Activated CD4-positive, alpha-beta T cell treated with anti-CD3 and anti-CD28 coated beads for 36 hours (primary cell): ENCODE results near the gene SYNCRIP. TPM values are rescaled to one million over a fixed set of nuclear protein-coding genes. Genes with fewer than 3 reads are reported as not detected.
A peak's percentile ranks its signal among the peaks of the same experiment; 100 is the strongest.
"Not testable (repeated sequence)": the region's sequence is repeated elsewhere in the genome, so short reads cannot be mapped to it uniquely, and the experiment has no call there.

ENCODE experiments used
- ATAC-seq: fragments of 200-7000 bp; cut with Tn5 transposase; one replicate; pipeline ENCODE4 v1.10.0; 2021; ENCODE audit warnings: mild to moderate bottlenecking, moderate library complexity
- CTCF ChIA-PET: fragments of 350-600 bp; sonication (Branson Sonifier 250); formaldehyde crosslinking; loops from one replicate; lab custom pipeline; 2021; ENCODE audit warnings: antibody characterized with exemption; lab: Charles Lee
- POLR2A ChIA-PET: fragments of 350-600 bp; sonication (Branson Sonifier 250); formaldehyde crosslinking; loops from one replicate; lab custom pipeline; 2021; ENCODE audit warnings: antibody characterized with exemption, inconsistent platforms; lab: Charles Lee
- DNase-seq: peaks from one replicate; pipeline ENCODE4 v3.0.0-alpha.2; 2020
- H3K27ac Mint-ChIP-seq: one replicate; pipeline ENCODE4 v1.8.0; 2021; ENCODE audit warnings: mixed read lengths
- H3K27me3 Mint-ChIP-seq: one replicate; pipeline ENCODE4 v1.8.0; 2021; ENCODE audit warnings: mixed read lengths
- H3K36me3 Mint-ChIP-seq: one replicate; pipeline ENCODE4 v1.8.0; 2021; ENCODE audit warnings: low read depth, mixed read lengths
- H3K4me1 Mint-ChIP-seq: one replicate; pipeline ENCODE4 v1.8.0; 2021; ENCODE audit warnings: mixed read lengths
- H3K4me3 Mint-ChIP-seq: one replicate; pipeline ENCODE4 v1.8.0; 2021; ENCODE audit warnings: mild to moderate bottlenecking, moderate library complexity, mixed read lengths
- H3K9me3 Mint-ChIP-seq: one replicate; pipeline ENCODE4 v1.8.0; 2021; ENCODE audit warnings: low read depth, mixed read lengths
- intact Hi-C, 2 experiments: fragments of 100-400 bp; cut with DNase I in 1 of 2; cut with micrococcal nuclease in 1 of 2; formaldehyde crosslinking; loops; one replicate each; pipeline versions ENCODE4 v1.14.2 to v1.15.1; 2022 to 2024; cut with DNase I, micrococcal nuclease
- total RNA-seq, 2 experiments: library from RNA; stranded (reverse); gene quantifications; one replicate each; pipeline ENCODE4 v1.2.3, GENCODE V29; 2021

SYNCRIP gene
- total RNA-seq, result 100 to 1,000 TPM; 156 to 191 TPM

DNA sequence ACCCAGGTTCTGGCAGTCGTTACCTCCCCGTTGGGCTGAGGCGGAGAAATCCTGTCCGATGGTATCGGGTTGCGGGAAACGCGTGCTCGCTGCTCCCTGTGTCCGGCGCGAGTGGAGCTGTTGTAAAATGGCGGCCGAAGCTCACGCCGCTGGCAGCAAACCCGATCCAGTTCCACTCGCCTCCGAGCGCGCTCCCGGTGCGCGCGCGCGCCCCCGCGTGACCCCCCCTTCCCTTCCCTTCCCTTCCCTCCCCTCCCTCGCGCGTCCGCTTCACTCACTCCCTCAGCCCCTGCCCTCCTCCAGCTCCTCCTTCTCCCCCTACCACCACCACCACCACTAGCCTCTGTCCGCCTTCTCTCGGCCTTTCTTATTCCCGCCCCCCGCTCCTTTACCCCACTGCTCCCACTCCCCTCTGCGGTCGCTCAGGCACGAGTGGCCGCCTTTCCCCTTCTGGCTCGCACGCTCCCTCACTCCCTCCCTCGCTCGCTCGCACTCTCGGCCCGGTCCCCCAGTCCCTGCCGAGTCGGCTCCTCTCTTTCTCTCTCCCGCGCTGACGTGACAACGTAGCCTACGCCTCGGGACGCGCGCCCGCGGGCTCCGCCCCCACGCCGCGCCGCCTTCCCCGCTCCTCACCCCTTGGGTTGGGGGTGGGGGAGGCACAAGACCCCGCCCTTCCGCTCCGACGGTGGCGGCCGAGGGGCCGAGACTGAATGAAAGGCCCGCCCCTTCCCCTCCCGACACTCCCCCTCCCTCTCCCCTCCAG, at the start of gene SYNCRIP:
Gene SYNCRIP (minus strand): TSS at position 113 of the 763 bp plus-strand sequence. CDS start 1,447 bp downstream, outside the sequence.
- ATAC-seq, result peak; percentile 82
- H3K27ac Mint-ChIP-seq, result peak within 1 kb of the TSS; percentile 99

DNA sequence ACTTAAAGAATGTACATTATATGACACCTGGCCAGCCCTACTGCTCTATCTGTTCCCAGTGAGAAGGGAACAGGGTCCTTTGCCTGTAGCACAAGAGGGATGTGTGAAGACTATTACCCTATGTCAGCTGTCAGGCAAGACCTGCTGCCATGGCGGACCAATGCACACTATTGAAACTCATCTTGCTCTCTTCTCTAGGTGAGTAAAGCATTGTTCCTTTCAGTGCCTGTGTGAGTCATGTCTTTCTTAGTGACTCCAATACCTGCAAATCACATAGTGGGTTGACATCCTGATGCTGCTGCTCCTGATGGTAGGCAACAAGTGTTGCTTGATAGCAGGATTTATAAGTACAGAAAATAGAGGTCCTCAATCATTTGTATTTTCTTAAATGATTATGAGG, 48.8 kb upstream of the SYNCRIP start:
- Mint-ChIP-seq H3K27ac (no peak overlapping the region), H3K36me3 (no peaks in the 10 kb centered on the region), H3K27me3 (no peaks in the 10 kb centered on the region), H3K4me3 (no peak overlapping the region), H3K9me3 (no peaks in the 10 kb centered on the region), H3K4me1 (no peaks in the 10 kb centered on the region)
- POLR2A ChIA-PET, result interaction anchor here (0.6 kb wide), 1 partner anchor 24 kb away, joined by 6 read pairs; no protein-coding TSS in a partner anchor
- DNase-seq, result peak; percentile 27
- intact Hi-C loops, result no loop called here
- CTCF ChIA-PET, result no interaction called here
- peak; percentile 73 for ATAC-seq

More for the DNA sequence above, at the start of gene SYNCRIP:
- Mint-ChIP-seq H3K4me1 (peaks cover 45% of the 10 kb centered on the region), H3K27me3 (no peaks in the 10 kb centered on the region), H3K36me3 (peaks cover 47% of the 10 kb centered on the region), H3K9me3 (no peaks in the 10 kb centered on the region), H3K4me3 (peak within 1 kb of the TSS; percentile 88)
- ChIA-PET POLR2A (interaction anchor here (1.1 to 8.3 kb wide), 5 partner anchors 11 to 49 kb away, joined by 8 to 265 read pairs (median 17); partner anchors contain the start of gene SNX14), CTCF (interaction anchor here (0.8 to 1.0 kb wide), 3 partner anchors 27 to 36 kb away, joined by 3 to 6 read pairs (median 3); no protein-coding TSS in a partner anchor)
- intact Hi-C loops, result loop anchor here (1.0 to 10.0 kb wide), 9 partner anchors 26 to 1949 kb away; partner anchors contain the start of genes CEP162 (in 1 of the 2), CYB5R4 (in 1 of the 2), ORC3 (in 1 of the 2) and RIPPLY2 (in 1 of the 2)
- DNase-seq, result peak; percentile 99

DNA sequence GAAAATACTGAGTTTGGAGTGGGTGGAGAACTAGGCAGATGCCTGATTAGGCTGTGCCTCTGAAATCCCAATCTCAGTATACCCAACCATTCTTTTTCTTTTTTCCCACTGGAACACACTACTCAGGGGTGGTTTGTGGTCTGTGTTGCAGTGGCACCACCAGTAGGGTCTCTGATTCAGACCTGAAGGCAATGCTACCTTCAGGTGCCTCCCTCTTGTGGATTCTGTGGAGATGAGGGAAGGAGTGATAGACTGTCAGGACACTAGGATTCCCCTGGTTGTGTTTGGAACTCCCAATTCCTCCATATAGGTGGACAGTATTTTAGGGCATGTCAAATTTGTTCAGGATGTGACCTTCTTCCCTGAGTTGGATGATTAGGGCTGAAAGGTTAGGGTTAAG, 47.4 kb upstream of the SYNCRIP start:
- POLR2A ChIA-PET, result no interaction called here
- DNase-seq (no peak), ATAC-seq (no peak)
- intact Hi-C loops, result no loop called here
- Mint-ChIP-seq H3K27me3 (no peaks in the 10 kb centered on the region), H3K4me1 (no peaks in the 10 kb centered on the region), H3K36me3 (no peaks in the 10 kb centered on the region), H3K4me3 (no peak overlapping the region), H3K9me3 (no peaks in the 10 kb centered on the region), H3K27ac (no peak overlapping the region)
- CTCF ChIA-PET, result no interaction called here

DNA sequence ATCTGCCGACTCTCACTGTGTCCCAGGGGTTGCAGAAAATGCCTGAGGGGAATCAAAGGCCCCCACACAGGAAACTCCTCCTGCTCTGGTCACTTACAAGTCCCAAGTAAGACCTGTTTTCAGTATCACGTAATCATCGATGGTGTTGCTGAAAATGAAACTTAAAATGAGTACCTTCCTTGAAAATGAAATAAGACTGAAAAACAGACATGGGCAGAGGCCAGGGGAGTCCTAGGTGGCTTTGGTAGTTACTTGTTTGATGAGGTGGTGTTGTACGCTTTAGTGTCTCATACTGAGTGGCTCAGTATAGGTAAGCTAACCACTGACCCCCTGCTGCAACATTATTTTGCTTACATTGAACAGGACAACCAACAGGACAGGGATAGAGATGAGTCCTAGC, 43.0 kb upstream of the SYNCRIP start:
- CTCF ChIA-PET, result no interaction called here
- Mint-ChIP-seq H3K36me3 (peaks cover 6% of the 10 kb centered on the region), H3K4me1 (no peaks in the 10 kb centered on the region), H3K27me3 (no peaks in the 10 kb centered on the region), H3K27ac (no peak overlapping the region), H3K4me3 (no peak overlapping the region), H3K9me3 (peaks cover 5% of the 10 kb centered on the region)
- POLR2A ChIA-PET, result interaction anchor here (0.6 kb wide), 1 partner anchor 11 kb away, joined by 3 read pairs; no protein-coding TSS in a partner anchor
- peak; percentile 19 for ATAC-seq
- no peak for DNase-seq
- intact Hi-C loops, result no loop called here

DNA sequence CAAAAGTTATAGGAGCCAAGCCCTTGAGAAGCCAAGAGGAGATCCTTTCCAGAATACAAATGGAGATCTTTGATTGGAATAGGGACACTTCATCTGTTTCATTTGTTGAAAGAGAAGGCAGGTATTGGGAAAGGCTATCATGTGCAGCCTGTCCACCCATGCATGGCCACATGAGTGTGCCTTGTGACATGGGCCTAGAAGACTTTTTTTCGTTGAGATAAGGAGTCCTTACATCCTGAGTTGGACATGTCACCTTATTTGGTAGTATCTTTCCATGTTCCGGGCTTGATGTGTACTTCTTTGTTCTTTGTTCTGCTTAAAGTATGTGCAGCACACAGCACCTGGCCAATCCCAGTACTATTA, 42.1 kb upstream of the SYNCRIP start:
- ATAC-seq, result no peak
- Mint-ChIP-seq H3K4me1 (peaks cover 7% of the 10 kb centered on the region), H3K27ac (no peak overlapping the region), H3K4me3 (no peak overlapping the region), H3K36me3 (peaks cover 8% of the 10 kb centered on the region), H3K9me3 (peaks cover 5% of the 10 kb centered on the region), H3K27me3 (no peaks in the 10 kb centered on the region)
- DNase-seq, result no peak
- ChIA-PET POLR2A (no interaction called here), CTCF (no interaction called here)
- intact Hi-C loops, result loop anchor here in 1 of 2 experiments (5.0 kb wide), 1 partner anchor 237 kb away; no protein-coding TSS in a partner anchor

DNA sequence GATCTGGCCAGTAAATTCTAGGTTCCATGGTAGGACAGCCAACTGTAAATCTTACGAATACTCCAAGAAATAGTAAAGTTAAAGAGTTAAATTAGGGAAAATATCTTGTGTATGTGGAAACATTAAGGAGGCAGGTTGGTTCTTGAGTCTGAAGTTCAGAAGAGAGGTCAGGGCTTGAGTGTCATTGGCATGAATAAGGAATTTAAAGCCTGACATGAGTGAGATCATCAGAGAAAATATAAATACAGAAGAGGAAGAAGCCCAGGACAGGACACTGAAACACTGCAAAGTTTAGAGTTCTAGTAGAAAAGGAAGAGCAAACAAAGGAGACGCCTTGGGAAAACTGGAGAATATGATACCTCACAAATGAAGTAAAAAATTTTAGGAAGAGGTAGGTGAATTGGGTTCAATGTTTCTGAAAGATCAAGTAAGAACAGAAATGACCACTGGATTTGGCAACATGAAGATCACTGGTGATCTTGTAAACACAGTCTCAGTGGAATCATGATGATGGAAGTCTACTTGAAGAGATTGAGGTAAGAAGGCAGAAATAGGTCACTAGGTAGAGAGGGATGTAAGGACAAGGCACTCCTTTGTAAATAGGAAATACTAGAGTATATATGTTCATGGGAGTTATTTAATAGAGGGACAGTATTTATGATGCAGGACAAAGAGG, 41.6 kb upstream of the SYNCRIP start:
- Mint-ChIP-seq H3K27ac (no peak overlapping the region), H3K9me3 (peaks cover 5% of the 10 kb centered on the region), H3K36me3 (peaks cover 10% of the 10 kb centered on the region), H3K4me3 (no peak overlapping the region), H3K4me1 (peaks cover 9% of the 10 kb centered on the region), H3K27me3 (no peaks in the 10 kb centered on the region)
- intact Hi-C loops, result loop anchor here in 1 of 2 experiments (5.0 kb wide), 1 partner anchor 237 kb away; no protein-coding TSS in a partner anchor
- ChIA-PET CTCF (no interaction called here), POLR2A (no interaction called here)
- ATAC-seq (no peak), DNase-seq (no peak)

DNA sequence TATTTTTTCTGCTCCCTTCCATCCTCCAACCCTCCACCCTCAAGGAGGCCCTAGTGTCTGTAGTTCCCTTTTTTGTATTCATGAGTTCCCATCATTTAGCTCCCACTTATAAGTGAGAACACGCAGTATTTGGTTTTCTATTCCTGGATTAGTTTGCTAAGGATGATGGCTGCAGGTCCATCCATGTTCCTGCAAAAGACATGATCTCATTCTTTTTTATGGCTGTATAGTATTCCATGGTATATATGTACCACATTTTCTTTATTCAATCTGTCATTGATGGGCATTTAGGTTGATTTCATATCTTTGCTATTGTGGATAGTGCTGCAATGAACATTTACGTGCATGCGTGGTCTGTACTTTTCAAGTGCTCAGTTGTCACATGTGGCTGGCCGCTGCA, 39.2 kb upstream of the SYNCRIP start:
- POLR2A ChIA-PET, result not testable (repeated sequence)
- CTCF ChIA-PET, result interaction anchor here (0.6 kb wide), 2 partner anchors 96 to 1390 kb away, joined by 3 read pairs; no protein-coding TSS in a partner anchor

DNA sequence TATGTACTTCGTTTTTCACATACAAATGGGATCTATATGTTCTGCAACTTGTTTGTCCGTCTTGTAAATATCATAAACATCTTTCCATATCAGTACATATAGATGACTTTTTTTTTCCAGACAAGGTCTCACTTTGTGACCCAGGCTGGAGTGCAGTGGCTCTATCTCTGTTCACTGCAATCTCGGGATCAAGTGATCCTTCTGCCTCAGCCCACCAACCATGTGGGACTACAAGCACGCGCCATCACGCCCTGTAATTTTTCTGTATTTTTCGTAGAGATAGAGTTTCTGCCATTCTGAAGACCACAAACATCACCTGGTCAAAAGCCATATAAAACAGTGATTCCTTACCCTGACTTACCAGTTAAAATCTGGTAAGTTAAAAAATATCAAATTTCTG, 37.7 kb upstream of the SYNCRIP start:
- DNase-seq (no peak), ATAC-seq (no peak)
- peak overlapping the region; percentile 55 for H3K27ac Mint-ChIP-seq
- ChIA-PET CTCF (no interaction called here), POLR2A (no interaction called here)
- H3K27me3 Mint-ChIP-seq, result no peaks in the 10 kb centered on the region
- H3K4me3 Mint-ChIP-seq, result peak overlapping the region; percentile 90
- peaks cover 43% of the 10 kb centered on the region for H3K36me3 Mint-ChIP-seq
- peaks cover 18% of the 10 kb centered on the region for H3K4me1 Mint-ChIP-seq
- intact Hi-C loops, result loop anchor here in 1 of 2 experiments (5.0 kb wide), 1 partner anchor 233 kb away; no protein-coding TSS in a partner anchor
- peaks cover 5% of the 10 kb centered on the region for H3K9me3 Mint-ChIP-seq

More for the DNA sequence above, 39.2 kb upstream of the SYNCRIP start:
- H3K9me3 Mint-ChIP-seq, H3K4me3 Mint-ChIP-seq, H3K27me3 Mint-ChIP-seq, DNase-seq, H3K27ac Mint-ChIP-seq, ATAC-seq, H3K4me1 Mint-ChIP-seq: not testable (repeated sequence)
- H3K36me3 Mint-ChIP-seq, result peaks cover 28% of the 10 kb centered on the region
- intact Hi-C loops, result loop anchor here in 1 of 2 experiments (5.0 kb wide), 1 partner anchor 235 kb away; no protein-coding TSS in a partner anchor

DNA sequence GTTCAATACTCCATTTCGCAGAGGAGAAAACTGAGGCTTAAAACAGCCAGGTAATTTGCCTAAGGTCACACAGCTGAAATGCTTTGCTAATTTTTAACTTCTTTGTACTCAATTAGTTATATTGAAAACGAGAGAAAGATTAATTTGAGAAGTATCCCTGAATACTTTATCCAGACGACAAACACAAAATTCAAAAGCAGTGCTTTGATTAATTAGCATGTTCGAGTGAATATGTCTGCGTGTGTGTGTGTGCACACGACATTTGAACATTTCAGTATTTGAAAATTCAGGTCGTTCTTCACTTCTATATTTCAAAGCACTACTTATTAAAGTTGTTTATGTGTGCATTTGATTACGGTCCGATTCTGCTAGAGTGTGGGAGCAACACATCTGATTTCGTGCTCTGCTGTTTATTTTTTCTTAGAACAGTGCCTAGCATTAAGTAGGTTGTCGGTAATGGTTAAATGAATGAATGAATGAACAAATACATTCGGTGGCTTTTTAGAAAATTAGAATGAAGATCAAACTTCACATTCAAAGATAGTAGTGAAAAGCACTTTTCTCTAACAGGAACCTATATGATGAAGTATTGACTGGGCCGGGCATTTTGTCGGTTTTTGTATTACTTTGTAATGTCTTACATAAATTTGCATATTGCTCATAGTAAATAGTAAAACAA, 36.9 kb upstream of the SYNCRIP start:
- Mint-ChIP-seq H3K27me3 (no peaks in the 10 kb centered on the region), H3K9me3 (peaks cover 5% of the 10 kb centered on the region), H3K27ac (peak overlapping the region; percentile 91), H3K4me3 (peak overlapping the region; percentile 90), H3K4me1 (peaks cover 26% of the 10 kb centered on the region), H3K36me3 (peaks cover 49% of the 10 kb centered on the region)
- CTCF ChIA-PET, result interaction anchor here (1.1 to 2.1 kb wide), 4 partner anchors 10 to 86 kb away, joined by 4 to 7 read pairs (median 6); partner anchors contain the start of genes SNX14 and SYNCRIP
- ATAC-seq (no peak), DNase-seq (no peak)
- intact Hi-C loops, result loop anchor here (2.0 to 10.0 kb wide), 4 partner anchors 55 to 1825 kb away; partner anchors contain the start of genes CYB5R4 (in 1 of the 2) and RIPPLY2 (in 1 of the 2)
- POLR2A ChIA-PET, result interaction anchor here (0.8 to 5.4 kb wide), 4 partner anchors 10 to 86 kb away, joined by 4 to 265 read pairs (median 32); partner anchors contain the start of genes SNX14 and SYNCRIP

DNA sequence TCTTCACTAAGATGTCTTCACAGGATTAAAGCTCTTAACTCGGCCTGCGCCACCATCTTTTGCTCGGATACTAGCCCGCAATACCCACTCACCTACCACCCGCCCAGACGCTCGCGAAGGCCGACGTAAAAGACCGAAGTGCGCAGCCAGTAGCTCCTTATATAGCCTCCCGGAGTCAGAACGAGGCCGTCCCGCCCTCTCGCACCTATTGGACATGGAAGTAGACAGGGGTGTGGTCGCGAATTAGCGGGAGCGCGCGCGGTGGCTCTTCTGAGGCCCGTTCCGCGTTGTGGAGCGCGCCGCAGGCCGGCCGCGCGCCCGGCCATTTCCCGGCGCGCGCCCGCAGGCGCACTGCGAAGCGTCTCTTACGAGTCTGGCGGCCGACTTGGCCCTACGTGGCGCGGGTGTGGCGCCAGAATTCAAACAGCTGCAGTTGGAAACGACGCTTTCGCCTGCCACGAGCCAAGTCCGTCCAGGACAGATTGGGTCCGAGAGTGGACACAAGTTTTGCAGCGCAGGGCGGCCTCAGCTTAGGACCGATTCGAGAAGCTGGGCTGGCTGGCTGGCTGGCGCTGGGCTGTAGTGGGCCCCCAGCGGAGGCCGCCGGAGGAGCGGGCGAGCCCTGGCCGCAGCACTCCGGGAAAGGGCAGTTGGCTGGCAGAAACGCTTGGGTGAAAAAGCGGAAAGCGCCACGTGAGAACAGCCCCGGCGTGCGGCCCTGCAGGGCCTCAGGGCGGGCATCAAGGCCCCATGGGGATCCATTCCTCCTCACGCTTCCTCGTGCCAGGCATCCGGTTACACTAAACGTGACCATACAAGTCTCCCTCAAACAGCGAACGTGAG, 36.1 kb upstream of the SYNCRIP start:
- POLR2A ChIA-PET, result interaction anchor here (0.6 to 5.4 kb wide), 7 partner anchors 9 to 156 kb away, joined by 3 to 265 read pairs (median 5); partner anchors contain the start of genes SNX14 and SYNCRIP
- H3K27me3 Mint-ChIP-seq, result no peaks in the 10 kb centered on the region
- H3K36me3 Mint-ChIP-seq, result peaks cover 57% of the 10 kb centered on the region
- H3K4me3 Mint-ChIP-seq, result peak overlapping the region; percentile 90
- H3K9me3 Mint-ChIP-seq, result peaks cover 5% of the 10 kb centered on the region
- peak; percentile 87 for ATAC-seq
- H3K4me1 Mint-ChIP-seq, result peaks cover 33% of the 10 kb centered on the region
- DNase-seq, result peak; percentile 98
- CTCF ChIA-PET, result interaction anchor here (0.7 to 2.1 kb wide), 7 partner anchors 9 to 85 kb away, joined by 4 to 9 read pairs (median 6); partner anchors contain the start of genes SNX14 and SYNCRIP
- intact Hi-C loops, result loop anchor here (1.0 to 10.0 kb wide), 7 partner anchors 9 to 1824 kb away; partner anchors contain the start of genes CYB5R4 (in 1 of the 2), RIPPLY2 (in 1 of the 2) and SNX14 (in 1 of the 2)
- H3K27ac Mint-ChIP-seq, result peak overlapping the region; percentile 93
